HG03354 (cell line): ENCODE results near the gene LRRC9.
"Not testable (repeated sequence)": the region's sequence is repeated elsewhere in the genome, so short reads cannot be mapped to it uniquely, and the experiment has no call there.

Experiments
- ATAC-seq: cut with Tn5 transposase; IDR thresholded peaks from one replicate; pipeline ENCODE4 v1.9.1; 2021; ENCODE audit warnings: mild to moderate bottlenecking; ENCODE audit not compliant: unreplicated experiment, poor library complexity, severe bottlenecking

The LRRC9 gene

DNA sequence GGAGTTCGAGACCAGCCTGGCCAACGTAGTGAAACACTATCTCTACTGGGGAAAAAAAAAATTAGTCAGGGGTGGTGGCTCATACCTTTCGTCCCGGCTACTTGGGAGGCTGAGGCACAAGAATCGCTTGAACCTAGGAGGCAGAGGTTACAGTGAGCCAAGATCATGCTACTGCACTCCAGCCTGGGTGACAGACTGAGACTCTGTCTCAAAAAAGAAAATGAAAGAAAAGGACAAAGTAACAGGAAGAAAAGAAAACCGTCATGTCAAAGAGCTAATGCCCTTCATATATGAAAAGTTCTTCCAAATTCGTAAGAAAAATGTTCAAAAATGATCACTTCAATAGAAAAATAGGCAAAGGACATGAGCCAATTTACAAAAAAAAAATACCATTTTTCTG is 179.9 kb downstream of the LRRC9 start:
- not testable (repeated sequence) for ATAC-seq

DNA sequence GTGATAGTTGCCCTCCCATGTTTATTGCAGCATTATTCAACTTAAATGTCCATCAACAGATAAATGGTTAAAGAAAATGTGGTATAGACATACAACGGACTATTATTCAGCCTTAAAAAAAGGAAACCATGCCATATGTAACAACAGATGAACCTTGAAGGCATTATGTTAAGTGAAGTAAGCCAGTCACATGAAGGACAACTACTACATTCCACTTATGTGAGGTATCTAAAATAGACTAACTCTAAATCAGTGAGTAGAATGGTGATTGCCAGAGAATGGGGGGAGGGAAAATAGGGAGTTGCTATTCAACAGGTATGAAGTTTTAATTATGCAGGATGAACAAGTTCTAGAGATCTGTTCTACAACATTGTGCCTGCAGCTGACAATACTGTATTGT is 181.8 kb downstream of the LRRC9 start:
- ATAC-seq, result no peak

DNA sequence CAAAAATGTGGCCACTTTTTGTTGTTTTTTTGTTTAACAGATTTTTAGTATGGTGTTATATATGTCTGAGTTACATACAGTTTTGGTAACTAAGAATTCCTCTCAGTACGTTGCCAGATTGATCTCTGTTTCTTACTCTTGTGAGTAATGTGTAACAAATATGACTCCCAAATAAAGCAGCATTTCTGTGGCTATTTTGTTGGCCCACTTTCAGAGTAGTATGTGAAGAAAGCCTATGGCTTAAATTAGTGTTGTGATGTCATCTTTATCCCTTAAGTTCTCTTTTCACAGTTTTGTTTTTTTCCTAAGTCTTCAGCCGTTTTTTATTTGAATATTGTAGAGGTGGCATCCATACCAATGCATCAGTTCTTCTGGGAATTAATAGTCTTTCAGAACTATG is 182.4 kb downstream of the LRRC9 start:
- no peak for ATAC-seq

DNA sequence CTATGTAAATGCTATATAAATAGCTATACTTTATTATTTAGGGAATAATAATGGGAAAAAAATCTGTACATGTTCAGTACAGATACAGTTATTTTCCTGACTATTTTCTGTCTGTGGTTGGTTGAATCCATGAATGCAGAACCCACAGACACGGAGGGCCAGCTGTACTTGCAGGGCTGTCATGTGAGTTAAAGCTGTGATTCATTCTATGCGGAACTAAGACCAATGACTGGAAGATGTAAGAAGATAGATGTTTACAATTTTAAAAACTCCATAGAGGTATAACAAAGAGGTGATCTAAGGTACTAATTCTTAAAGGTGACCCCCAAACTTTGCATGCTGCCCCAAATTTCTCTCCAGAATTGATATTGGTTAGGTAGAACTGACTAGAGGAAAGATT is 186.4 kb downstream of the LRRC9 start:
- ATAC-seq, result no peak

DNA sequence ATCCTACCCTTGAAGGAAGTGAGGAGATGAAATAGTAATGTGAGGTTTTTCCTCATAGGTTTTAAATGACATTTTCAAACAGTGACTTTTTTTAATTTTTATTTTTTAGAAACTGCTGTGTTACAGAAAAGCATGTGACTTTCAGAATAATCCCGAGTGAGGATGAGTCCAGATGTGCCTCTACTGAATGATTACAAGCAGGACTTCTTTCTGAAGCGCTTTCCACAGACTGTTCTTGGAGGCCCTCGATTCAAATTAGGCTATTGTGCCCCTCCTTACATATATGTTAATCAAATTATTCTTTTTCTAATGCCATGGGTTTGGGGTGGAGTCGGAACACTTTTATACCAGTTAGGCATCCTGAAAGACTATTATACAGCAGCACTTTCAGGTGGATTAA is 187.5 kb downstream of the LRRC9 start:
- ATAC-seq, result no peak

DNA sequence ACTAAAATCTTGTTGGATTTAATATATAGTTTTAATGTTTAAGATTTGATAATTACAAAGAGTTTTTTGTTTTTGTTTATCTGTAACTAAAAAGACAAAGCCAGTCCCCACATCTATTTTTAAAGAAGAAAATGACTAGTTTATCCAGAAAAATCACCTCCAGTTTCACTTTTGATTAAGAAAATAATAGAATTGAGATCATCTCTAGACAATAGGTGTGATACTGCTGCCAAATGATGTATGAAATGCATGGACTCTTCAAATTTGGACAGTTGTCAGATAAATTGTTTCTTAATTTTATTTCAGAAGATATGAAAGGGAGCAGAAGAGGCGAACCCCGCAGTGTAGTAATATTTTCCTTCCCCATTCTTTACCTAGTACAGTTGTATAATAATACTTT is 191.8 kb downstream of the LRRC9 start:
- ATAC-seq, result no peak
